ENCODE results near the gene C6orf62.
"Not testable (repeated sequence)": the region's sequence is repeated elsewhere in the genome, so short reads cannot be mapped to it uniquely, and the experiment has no call there.

Gene C6orf62

GRCh38 chr6:24668066-24668996, 50.6 kb downstream of the C6orf62 start:
- DNase-seq (ENCODE audit: low spot score), result not testable (repeated sequence)

GRCh38 chr6:24667378-24667803, 51.6 kb downstream of the C6orf62 start:
- no peak for DNase-seq (ENCODE audit: low spot score)

- peak; percentile 97 for DNase-seq (ENCODE audit: low spot score)
These were observed 52.1 kb downstream of the C6orf62 start, which contains the start of the genes ACOT13 and TDP2 for GRCh38 chr6:24666641-24667377. Gene ACOT13 (plus strand): TSS chr6:24667077. CDS start chr6:24667264, 187 bp downstream. Gene TDP2 (minus strand): TSS chr6:24666899. CDS start chr6:24666862, 37 bp downstream.

GRCh38 chr6:24666097-24666640, 52.8 kb downstream of the C6orf62 start:
- DNase-seq (ENCODE audit: low spot score), result peak; percentile 26

GRCh38 chr6:24664046-24664987, 54.6 kb downstream of the C6orf62 start:
- no peak for DNase-seq (ENCODE audit: low spot score)

- no peak for DNase-seq (ENCODE audit: low spot score)
These were observed 55.8 kb downstream of the C6orf62 start for GRCh38 chr6:24663189-24663588.

GRCh38 chr6:24662236-24662635, 56.7 kb downstream of the C6orf62 start:
- DNase-seq (ENCODE audit: low spot score), result no peak

GRCh38 chr6:24661759-24662158, 57.2 kb downstream of the C6orf62 start:
- not testable (repeated sequence) for DNase-seq (ENCODE audit: low spot score)

- no peak for DNase-seq (ENCODE audit: low spot score)
These were observed 58.8 kb downstream of the C6orf62 start for GRCh38 chr6:24660105-24660504.

GRCh38 chr6:24659561-24659960, 59.4 kb downstream of the C6orf62 start:
- DNase-seq (ENCODE audit: low spot score), result no peak

GRCh38 chr6:24658573-24659560, 60.1 kb downstream of the C6orf62 start:
- no peak for DNase-seq (ENCODE audit: low spot score)

GRCh38 chr6:24655215-24655614, 63.7 kb downstream of the C6orf62 start:
- DNase-seq (ENCODE audit: low spot score), result no peak

All from hepatic stellate cell (primary cell).